ENCODE data around the gene SNAI1.
"Not testable (repeated sequence)": the region's sequence is repeated elsewhere in the genome, so short reads cannot be mapped to it uniquely, and the experiment has no call there.

SNAI1 gene

GRCh38 chr20:49964964-49965780 is 17.6 kb upstream of the SNAI1 start:
- no peak for DNase-seq (ENCODE audit: low read depth in 2 of 2)

GRCh38 chr20:49965781-49966305 is 16.9 kb upstream of the SNAI1 start:
- no peak for DNase-seq (ENCODE audit: low read depth in 2 of 2)

- no peak for DNase-seq (ENCODE audit: low read depth in 2 of 2)
Measured at GRCh38 chr20:49966861-49967260, 15.9 kb upstream of the SNAI1 start.

DNA sequence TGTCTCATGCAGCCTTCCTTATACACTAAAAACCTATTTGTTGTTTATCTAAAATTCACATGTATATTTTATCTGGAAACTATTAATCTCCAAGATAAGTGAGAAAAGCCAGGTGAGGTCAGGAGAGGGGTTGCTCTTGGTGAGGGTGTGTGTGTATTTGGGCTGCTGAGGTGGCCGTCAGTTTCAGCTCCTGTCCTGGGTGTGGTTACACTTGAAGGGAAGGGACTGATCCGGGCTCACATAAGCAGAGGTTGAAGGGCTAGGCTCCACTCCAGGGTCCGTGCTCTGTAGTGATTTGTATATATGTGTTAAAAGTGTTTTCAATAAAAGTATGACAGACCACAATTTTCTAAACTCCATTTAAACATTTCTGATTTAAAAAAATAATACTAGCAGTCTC is 13.5 kb upstream of the SNAI1 start:
- no peak for DNase-seq (ENCODE audit: low read depth in 2 of 2)

DNA sequence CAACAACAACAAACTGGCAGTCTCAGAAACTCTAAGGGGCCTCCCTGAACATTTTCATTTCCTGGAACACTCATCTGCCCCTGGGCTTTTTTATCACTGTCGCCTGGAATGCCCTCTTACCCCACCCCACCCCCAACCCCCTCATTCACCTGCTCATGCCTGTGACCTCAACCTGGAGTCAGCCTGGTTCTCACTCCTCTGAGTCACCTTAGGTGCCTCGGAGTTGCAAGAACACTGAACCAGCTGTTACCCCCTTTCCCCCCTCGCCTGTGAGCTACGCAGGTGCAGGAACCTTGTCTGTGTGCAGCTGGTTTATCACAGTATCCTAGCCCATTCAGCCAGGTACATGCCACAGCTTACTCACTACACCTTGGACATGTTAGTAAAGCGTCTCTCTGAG is 12.8 kb upstream of the SNAI1 start:
- no peak for DNase-seq (ENCODE audit: low read depth in 2 of 2)

DNA sequence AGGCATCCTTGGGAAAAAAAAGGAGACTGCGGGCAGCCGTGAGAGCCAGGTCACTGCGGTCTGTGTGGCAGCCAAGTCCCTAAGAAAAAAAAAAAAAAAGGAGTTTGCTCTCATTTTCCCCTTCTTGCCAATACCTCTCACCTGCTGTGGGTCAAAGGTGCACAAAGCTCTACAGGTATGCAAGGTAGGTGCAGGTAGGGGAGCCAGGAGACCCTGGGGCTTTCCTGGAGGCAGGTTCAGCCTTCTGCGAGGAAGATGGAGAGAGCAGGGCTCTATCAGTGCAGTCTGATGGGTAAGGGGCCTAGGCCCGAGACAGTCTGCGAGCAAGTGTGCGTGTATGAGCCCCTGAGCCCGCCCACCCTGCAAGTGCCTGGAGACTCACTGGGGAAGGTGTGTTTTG is 12.3 kb upstream of the SNAI1 start:
- DNase-seq (ENCODE audit: low read depth in 2 of 2), result no peak

GRCh38 chr20:49973981-49974380 is 8.8 kb upstream of the SNAI1 start:
- no peak for DNase-seq (ENCODE audit: low read depth in 2 of 2)

GRCh38 chr20:49976542-49976941 is 6.2 kb upstream of the SNAI1 start:
- DNase-seq (ENCODE audit: low read depth in 2 of 2), result no peak

- DNase-seq (ENCODE audit: low read depth in 2 of 2), result not testable (repeated sequence)
Measured at GRCh38 chr20:49977740-49978139, 5.0 kb upstream of the SNAI1 start.

DNA sequence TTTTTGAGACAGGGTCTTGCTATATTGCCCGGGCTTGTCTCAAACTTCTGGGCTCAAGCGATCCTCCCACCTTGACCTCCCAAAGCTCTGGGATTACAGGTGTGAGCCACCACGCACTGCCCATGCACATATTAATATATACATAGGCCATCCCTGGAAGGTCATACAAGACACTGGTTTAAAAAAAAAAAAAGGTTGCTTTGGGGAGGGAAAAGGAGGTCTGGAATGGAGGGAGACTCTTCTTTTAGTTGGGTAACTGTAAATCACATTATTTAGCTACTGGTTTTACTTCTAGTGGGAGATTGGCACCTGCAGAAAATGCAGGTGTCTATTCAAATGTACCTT is 4.1 kb upstream of the SNAI1 start:
- no peak for DNase-seq (ENCODE audit: low read depth in 2 of 2)

GRCh38 chr20:49979030-49979832 is 3.5 kb upstream of the SNAI1 start:
- DNase-seq (ENCODE audit: low read depth in 2 of 2), result no peak

DNA sequence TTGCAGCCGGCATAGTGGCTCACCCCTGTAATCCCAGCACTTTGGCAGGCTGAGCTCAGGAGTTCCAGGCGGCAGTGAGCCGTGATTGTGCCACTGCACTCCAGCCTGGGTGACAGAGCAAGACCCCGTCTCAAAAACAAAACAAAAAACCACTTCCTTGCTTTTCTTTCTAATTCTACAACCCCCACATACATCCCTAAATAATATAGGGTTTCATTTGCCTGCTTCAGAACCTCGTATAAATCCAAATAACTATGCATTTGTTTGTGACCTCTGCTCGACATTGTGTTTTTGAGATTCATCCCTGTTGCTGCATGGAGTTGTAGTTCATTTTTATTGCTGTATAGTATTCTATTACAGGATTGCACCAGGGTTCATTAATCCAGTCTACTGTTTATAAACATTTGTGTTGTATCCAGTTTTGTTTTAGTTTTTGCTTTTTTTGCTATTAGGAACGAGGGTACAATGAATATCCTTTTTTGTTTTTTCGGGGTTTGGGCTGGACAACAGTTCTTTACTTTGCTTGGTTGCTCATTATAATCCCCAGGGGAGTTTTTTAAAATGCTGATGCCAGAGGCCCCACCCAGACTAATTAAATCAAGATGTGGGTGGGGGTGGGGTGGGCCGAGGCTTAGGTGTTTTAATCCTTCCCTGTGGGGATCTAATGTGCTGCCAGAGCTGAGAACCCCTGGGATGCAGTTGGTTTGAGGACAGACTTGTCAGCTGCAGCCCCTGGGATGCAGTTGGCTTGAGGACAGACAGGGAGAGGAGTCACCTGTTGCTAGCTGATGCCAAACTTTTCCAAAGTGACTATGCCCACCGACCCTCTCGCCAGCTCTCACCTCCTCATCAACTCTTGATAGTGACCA is 2.4 kb upstream of the SNAI1 start:
- no peak for DNase-seq (ENCODE audit: low read depth in 2 of 2)

DNA sequence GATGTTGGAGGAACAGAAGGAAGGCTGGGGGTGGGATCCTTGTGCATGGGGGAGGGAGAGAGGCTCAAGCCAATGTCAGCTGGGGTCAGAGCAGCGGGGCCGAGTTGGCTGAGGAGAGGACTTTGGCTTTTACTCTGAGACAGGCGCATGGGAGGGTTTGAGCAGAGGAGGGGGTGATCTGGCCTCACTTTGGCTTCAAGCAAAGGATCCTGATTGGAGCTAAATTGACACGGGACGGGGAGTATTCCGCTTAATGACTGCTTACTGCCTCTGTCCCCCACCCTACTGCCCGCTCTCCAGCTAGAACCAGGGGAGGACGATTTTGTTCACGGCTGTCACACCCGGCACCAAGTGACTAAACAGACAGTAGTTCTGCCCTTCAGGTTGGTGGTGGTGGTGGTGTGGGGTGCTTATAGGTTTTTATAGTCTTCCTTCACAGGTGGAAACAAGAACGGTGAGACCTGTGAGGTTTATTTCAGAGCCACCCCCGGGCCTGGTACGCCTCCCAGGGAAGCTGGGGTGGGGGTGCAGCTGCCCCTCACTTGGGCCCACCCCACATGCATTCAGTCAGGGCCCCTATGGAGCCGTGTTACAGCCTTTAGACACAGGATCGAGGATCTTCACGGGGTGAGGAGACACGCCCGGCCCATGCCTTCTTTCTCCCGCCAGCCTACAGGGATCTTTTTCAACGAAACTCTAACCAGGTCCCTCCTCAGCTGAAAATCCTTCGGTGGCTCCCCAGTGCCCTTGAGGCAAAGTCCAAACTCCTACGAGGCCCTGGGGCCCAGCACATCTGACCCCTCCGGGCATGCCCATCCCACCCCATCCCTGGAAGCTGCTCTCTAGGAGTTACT is 1.3 kb upstream of the SNAI1 start:
- no peak for DNase-seq (ENCODE audit: low read depth in 2 of 2)

DNA sequence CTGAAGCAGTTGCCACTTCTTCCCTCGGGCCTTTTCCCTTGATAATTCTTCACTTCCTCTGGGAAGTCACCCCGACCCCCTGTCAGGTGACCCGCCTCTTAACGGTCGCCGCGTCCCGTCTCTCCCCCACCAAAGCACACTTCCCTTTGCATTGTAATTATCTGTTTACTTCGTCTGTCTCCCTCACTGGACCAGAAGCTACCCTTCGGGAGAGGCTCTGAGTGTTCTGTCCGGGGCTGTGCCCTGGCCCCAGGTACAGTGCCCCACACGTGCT is 771 bp upstream of the SNAI1 start:
- no peak for DNase-seq (ENCODE audit: low read depth in 2 of 2)

DNA sequence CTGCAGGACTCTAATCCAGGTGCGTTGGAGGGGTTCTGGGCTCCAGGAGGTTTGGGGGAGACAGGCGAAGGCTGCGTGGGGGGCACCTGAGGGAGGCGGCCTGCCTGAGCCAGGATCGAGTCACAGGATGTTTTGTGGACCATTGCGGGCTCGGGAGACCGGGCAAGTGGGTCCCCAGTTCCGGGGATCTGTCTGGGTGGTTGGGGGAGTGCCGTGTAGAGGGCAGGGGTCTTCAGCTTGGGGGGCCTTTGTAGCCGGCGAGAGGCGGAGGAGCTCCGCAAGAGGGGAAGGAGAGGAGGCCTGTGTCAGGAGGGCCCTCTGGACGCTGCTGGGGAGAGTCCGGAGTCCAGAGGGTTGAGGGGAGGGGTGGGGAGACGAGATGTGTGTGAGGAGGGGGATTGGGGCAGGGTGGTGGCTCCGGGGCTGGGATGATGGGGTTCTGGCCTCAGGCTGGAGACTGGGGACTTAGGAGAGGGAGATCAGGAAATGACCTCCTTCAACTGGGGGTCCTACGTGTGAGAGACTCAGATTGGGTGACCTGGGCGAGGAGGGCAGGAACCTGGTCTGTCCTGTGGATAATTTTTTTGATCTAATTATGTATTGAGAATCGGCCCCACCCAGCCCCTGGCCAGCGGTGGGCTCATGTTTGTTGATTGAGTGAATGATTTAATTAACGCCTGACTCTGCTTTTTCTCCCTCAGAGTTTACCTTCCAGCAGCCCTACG is 505 bp downstream of the SNAI1 start:
- no peak for DNase-seq (ENCODE audit: low read depth in 2 of 2)

DNA sequence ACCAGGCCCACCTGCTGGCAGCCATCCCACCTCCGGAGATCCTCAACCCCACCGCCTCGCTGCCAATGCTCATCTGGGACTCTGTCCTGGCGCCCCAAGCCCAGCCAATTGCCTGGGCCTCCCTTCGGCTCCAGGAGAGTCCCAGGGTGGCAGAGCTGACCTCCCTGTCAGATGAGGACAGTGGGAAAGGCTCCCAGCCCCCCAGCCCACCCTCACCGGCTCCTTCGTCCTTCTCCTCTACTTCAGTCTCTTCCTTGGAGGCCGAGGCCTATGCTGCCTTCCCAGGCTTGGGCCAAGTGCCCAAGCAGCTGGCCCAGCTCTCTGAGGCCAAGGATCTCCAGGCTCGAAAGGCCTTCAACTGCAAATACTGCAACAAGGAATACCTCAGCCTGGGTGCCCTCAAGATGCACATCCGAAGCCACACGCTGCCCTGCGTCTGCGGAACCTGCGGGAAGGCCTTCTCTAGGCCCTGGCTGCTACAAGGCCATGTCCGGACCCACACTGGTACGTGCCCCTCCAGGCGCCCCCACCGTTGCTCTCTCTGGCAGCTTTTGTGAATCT is 1.1 kb downstream of the SNAI1 start:
- DNase-seq (ENCODE audit: low read depth in 2 of 2), result no peak

DNA sequence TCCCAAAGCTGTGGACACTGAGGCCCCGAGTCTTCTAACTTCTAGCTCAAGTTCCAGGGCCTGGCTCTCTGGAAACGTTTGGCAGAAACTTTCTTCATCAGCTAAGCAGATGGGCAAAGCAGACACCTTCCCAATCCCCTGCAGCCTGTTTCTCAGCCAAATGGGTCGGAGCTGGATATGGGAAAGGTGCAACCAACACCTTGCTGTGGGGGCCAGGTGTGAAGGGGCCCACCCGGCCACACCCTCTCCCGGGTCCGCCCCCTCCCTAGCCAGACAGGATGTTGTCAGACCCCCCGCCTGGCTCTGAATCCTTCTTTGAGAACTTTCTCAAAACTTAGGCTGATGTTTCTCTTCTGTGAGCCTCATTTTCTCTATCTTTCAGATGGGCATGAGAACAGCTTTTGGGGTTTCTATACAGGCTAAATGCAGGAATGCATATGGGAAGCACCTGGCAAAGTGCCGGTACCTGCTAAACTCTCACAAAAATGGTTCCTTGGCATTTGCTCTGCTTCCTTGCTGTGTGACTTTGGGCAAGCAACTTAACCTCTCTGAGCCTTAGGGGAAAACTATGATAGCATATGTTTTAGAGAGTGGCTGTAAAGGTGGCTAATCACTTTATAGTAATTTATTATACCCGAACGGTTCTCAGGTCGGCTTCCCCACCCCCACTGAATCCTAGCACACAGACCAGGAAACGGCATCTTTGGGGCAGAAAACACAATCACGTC is 1.8 kb downstream of the SNAI1 start:
- DNase-seq (ENCODE audit: low read depth in 2 of 2), result no peak

- no peak for DNase-seq (ENCODE audit: low read depth in 2 of 2)
Measured at GRCh38 chr20:49985157-49985556, 2.4 kb downstream of the SNAI1 start.

- no peak for DNase-seq (ENCODE audit: low read depth in 2 of 2)
Measured at GRCh38 chr20:49985617-49986016, 2.8 kb downstream of the SNAI1 start.

GRCh38 chr20:49986049-49986448 is 3.3 kb downstream of the SNAI1 start:
- no peak for DNase-seq (ENCODE audit: low read depth in 2 of 2)

Data from fibroblast of skin of left quadriceps (primary cell).